Measurements from ENCODE around the gene MUC20. TPM values are rescaled to one million over a fixed set of nuclear protein-coding genes. Genes with fewer than 3 reads are reported as not detected.

MUC20 gene
- total and polyA plus RNA-seq, 3 donors from 2014 or later, result 10.3 to 16.2 (median 13.8) TPM

DNA sequence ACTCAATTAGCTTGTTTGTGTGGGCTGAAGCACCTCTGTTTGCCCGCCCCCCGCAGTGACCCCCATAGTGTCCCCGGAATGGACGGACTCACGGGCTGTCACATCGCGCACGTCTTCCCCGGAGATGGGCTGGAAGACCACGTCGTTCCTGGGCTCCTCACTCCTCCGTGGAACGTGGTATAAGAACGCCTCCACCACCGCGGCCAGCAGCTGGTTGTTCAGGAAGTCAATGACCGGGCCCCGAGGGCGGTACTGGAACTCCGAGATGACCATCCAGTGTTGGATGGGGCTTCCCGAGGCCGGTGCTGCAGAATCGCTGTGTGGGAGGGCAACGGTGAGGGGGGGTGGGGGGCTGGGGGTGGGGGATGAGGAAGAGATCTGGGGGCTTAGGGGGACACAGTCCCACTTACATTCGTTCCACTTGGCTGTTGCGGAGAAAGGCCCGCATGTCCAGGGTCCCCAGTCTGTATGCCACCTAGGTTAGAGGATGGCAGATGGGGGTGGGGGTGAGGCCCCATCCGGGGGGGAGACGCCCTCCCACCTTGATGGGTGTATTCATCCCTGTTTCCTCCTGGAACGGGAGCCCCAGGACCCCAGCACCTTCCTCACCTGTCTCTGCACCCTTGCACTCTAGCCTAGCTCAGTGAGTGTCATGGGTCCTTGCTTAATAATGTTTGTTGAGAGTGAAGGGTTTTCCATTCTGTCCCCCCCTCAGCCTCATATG is 30.2 kb downstream of the MUC20 start:
- intact Hi-C loops (cut with DNase I; ENCODE audit: low total_unique reads), result no loop called here
- no peak for DNase-seq
- no peaks in the 10 kb centered on the region for H3K9me3 ChIP-seq
- H3K4me3 ChIP-seq, result no peak overlapping the region
- 78 to 90% methylated on average over 8 to 29 of the region's 30 CpGs for WGBS, 2 donors
- TF ChIP-seq POLR2A (IDR thresholded peaks at IDR 0.05), result no peak
- TF ChIP-seq, protein P1, sequence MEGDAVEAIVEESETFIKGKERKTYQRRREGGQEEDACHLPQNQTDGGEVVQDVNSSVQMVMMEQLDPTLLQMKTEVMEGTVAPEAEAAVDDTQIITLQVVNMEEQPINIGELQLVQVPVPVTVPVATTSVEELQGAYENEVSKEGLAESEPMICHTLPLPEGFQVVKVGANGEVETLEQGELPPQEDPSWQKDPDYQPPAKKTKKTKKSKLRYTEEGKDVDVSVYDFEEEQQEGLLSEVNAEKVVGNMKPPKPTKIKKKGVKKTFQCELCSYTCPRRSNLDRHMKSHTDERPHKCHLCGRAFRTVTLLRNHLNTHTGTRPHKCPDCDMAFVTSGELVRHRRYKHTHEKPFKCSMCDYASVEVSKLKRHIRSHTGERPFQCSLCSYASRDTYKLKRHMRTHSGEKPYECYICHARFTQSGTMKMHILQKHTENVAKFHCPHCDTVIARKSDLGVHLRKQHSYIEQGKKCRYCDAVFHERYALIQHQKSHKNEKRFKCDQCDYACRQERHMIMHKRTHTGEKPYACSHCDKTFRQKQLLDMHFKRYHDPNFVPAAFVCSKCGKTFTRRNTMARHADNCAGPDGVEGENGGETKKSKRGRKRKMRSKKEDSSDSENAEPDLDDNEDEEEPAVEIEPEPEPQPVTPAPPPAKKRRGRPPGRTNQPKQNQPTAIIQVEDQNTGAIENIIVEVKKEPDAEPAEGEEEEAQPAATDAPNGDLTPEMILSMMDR (IDR thresholded peaks at IDR 0.05), result no peak
- no peaks in the 10 kb centered on the region for H3K36me3 ChIP-seq (ENCODE audit: low read depth, missing control alignments)
- no peak overlapping the region for H3K27ac ChIP-seq
- peaks cover 11% of the 10 kb centered on the region for H3K4me1 ChIP-seq
- H3K27me3 ChIP-seq, result no peaks in the 10 kb centered on the region

DNA sequence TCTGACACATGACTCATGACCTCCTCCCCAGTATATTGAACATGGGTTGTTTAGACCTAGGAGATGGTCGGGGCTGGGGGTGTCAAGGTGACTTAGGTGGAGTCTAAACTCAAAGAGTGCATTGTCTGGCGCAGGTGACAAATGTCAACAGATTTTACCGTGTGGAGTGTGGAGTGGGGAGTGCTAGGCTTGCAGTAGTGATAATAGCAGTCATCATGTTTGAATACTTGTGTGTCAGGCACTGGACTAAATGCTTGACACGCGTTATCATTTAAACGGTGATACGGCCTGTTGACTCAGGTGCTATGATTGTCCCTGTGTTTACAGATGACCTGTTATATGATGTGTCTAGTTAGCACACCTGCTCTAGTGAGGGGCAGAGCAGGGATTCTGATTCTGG is 30.8 kb downstream of the MUC20 start:
- TF ChIP-seq, protein P1 (IDR thresholded peaks at IDR 0.05), result no peak
- TF ChIP-seq POLR2A (IDR thresholded peaks at IDR 0.05), result no peak
- no peaks in the 10 kb centered on the region for H3K36me3 ChIP-seq (ENCODE audit: low read depth, missing control alignments)
- DNase-seq, result no peak
- no peak overlapping the region for H3K27ac ChIP-seq
- H3K27me3 ChIP-seq, result no peaks in the 10 kb centered on the region
- H3K4me3 ChIP-seq, result no peak overlapping the region
- intact Hi-C loops (cut with DNase I; ENCODE audit: low total_unique reads), result no loop called here
- peaks cover 14% of the 10 kb centered on the region for H3K4me1 ChIP-seq
- no peaks in the 10 kb centered on the region for H3K9me3 ChIP-seq
- 82 to 88% methylated on average over 7 of the region's 7 CpGs for WGBS, 2 donors

DNA sequence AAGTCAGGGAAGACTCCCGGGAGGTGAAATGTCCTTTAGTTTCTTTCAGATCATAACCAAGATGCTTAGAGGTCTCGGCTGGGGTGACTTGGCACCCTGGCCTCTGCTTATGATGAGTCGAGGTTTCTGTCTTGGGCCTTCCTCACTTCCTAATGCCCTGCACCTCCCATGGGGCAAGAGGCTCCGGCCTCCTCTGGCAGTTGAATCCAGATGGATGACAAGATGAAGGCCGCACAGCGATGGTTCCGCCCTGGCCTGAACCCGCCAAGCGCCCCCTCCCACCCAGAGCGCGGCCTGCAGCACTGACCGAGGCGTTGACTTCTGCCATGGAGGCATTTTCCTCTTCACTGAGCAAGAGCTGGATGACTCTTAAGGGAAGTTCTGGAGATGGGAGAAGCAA is 31.3 kb downstream of the MUC20 start:
- intact Hi-C loops (cut with DNase I; ENCODE audit: low total_unique reads), result no loop called here
- Histone ChIP-seq H3K27me3 (no peaks in the 10 kb centered on the region), H3K27ac (no peak overlapping the region), H3K4me1 (peaks cover 14% of the 10 kb centered on the region), H3K4me3 (no peak overlapping the region), H3K9me3 (no peaks in the 10 kb centered on the region), H3K36me3 (ENCODE audit: low read depth, missing control alignments) (no peaks in the 10 kb centered on the region)
- no peak for TF ChIP-seq POLR2A (IDR thresholded peaks at IDR 0.05)
- TF ChIP-seq, protein P1 (IDR thresholded peaks at IDR 0.05), result no peak
- WGBS, 2 donors, result 88 to 95% methylated on average over 7 to 13 of the region's 13 CpGs
- DNase-seq, result no peak

DNA sequence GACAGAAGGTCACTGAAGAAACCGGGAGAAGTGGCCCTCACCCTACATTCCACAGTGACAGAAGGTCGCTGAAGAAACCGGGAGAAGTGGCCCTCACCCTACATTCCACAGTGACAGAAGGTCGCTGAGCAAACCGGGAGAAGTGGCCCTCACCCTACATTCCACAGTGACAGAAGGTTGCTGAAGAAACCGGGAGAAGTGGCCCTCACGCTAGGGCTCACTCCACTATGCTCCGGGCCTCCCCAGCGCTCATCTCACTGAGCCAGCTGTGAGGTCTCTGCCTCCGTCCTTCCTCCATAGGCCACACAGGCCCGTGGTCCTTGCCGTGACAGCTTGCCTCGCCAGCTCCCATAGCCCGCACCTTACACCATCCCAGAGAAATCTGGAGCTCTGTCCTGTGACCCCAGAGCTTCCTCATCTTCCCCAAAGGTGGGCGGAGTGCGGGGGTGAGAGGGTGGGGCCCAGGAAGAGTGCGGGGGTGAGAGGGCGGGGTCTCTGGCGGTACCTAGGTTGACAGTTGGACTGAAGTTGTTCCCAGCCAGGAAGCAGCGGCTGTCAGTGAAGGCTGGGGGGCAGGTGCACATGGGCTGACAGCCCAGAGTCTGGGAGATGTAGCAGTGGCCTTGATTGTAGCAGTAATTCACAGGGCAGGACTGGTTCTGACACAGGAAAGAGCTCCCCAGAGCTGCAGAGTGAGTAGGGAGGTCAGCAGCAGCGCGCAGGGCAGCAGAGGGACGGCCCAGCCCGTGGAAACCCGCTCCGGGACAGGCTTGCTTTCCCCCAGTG is 32.0 kb downstream of the MUC20 start:
- no peak overlapping the region for H3K4me3 ChIP-seq
- no peak overlapping the region for H3K27ac ChIP-seq
- TF ChIP-seq, protein P1 (IDR thresholded peaks at IDR 0.05), result no peak
- TF ChIP-seq POLR2A (IDR thresholded peaks at IDR 0.05), result no peak
- no peaks in the 10 kb centered on the region for H3K9me3 ChIP-seq
- H3K36me3 ChIP-seq (ENCODE audit: low read depth, missing control alignments), result no peaks in the 10 kb centered on the region
- 69 to 84% methylated on average over 24 to 26 of the region's 26 CpGs for WGBS, 2 donors
- peak; percentile 86 for DNase-seq
- H3K4me1 ChIP-seq, result peaks cover 21% of the 10 kb centered on the region
- no peaks in the 10 kb centered on the region for H3K27me3 ChIP-seq
- intact Hi-C loops (cut with DNase I; ENCODE audit: low total_unique reads), result no loop called here

All from testis (tissue), 3 donors.